GM23248 (cell line): ENCODE results near the gene C13orf42. TPM values are rescaled to one million over a fixed set of nuclear protein-coding genes. Genes with fewer than 3 reads are reported as not detected.

Experiments used
- DNase-seq: peaks from one replicate; pipeline ENCODE4 v3.0.0-alpha.2; 2015
- H2AFZ ChIP-seq: fragments of 200-600 bp; sonication (generic); 2 replicates; pipeline ENCODE4 v1.6.1; 2016; ENCODE audit warnings: antibody characterized with exemption
- H3F3A ChIP-seq: fragments of 200-600 bp; sonication (generic); 2 replicates; pipeline ENCODE4 v1.6.1; 2016; ENCODE audit warnings: mild to moderate bottlenecking, antibody characterized with exemption, mixed run types; ENCODE audit not compliant: insufficient read depth
- H3K27ac ChIP-seq: fragments of 200-600 bp; sonication (generic); 2 replicates; pipeline ENCODE4 v1.5.1; 2016; ENCODE audit warnings: mild to moderate bottlenecking
- H3K27me3 ChIP-seq: fragments of 200-600 bp; sonication (generic); replicated peaks from 2 replicates; pipeline ENCODE4 v1.6.1; 2016; ENCODE audit warnings: mild to moderate bottlenecking; ENCODE audit not compliant: insufficient read depth
- H3K36me3 ChIP-seq: fragments of 200-600 bp; sonication (generic); 2 replicates; pipeline ENCODE4 v1.6.1; 2016; ENCODE audit warnings: low read depth, mild to moderate bottlenecking
- H3K4me1 ChIP-seq: fragments of 200-600 bp; sonication (generic); 2 replicates; pipeline ENCODE4 v1.6.1; 2016; ENCODE audit warnings: mild to moderate bottlenecking; ENCODE audit not compliant: insufficient read depth
- H3K4me2 ChIP-seq: fragments of 200-600 bp; sonication (generic); one replicate; pipeline ENCODE4 v1.6.1; 2016; ENCODE audit warnings: mild to moderate bottlenecking; ENCODE audit not compliant: unreplicated experiment
- H3K4me3 ChIP-seq: fragments of 200-600 bp; sonication (generic); 2 replicates; pipeline ENCODE4 v1.5.1; 2016; ENCODE audit warnings: mild to moderate bottlenecking
- H3K79me2 ChIP-seq: fragments of 200-600 bp; sonication (generic); 2 replicates; pipeline ENCODE4 v1.6.1; 2016; ENCODE audit warnings: mild to moderate bottlenecking; ENCODE audit not compliant: insufficient read depth
- H3K9ac ChIP-seq: fragments of 200-600 bp; sonication (generic); 2 replicates; pipeline ENCODE4 v1.6.1; 2016; ENCODE audit warnings: mild to moderate bottlenecking
- H3K9me2 ChIP-seq: fragments of 200-600 bp; sonication (generic); 2 replicates; pipeline ENCODE4 v1.6.1; 2016; ENCODE audit warnings: mixed run types, mild to moderate bottlenecking, moderate library complexity; ENCODE audit not compliant: insufficient read depth
- H3K9me3 ChIP-seq: fragments of 200-600 bp; sonication (generic); one replicate; pipeline ENCODE4 v1.6.1; 2017; ENCODE audit warnings: low read depth
- H4K20me1 ChIP-seq: fragments of 200-600 bp; sonication (generic); 2 replicates; pipeline ENCODE4 v1.6.0; 2016; ENCODE audit not compliant: insufficient read depth
- EZH2 ChIP-seq: fragments of 200-600 bp; sonication (generic); IDR thresholded peaks from 2 replicates; pipeline ENCODE4 v1.6.1; 2018; ENCODE audit warnings: antibody characterized with exemption, mild to moderate bottlenecking; ENCODE audit not compliant: insufficient read depth, poor library complexity, severe bottlenecking
- EZH2phosphoT487 ChIP-seq: fragments of 200-600 bp; sonication (generic); IDR thresholded peaks from 2 replicates; pipeline ENCODE4 v1.6.1; 2018; ENCODE audit warnings: antibody characterized with exemption, moderate library complexity, mild to moderate bottlenecking, low read depth; ENCODE audit not compliant: insufficient read depth
- WGBS, 2 experiments: methylation state at CpG; one replicate each; pipeline ENCODE4 v1.1.6; 2015 to 2017; ENCODE audit warnings: low lambda C conversion rate in 2 of 2, low coverage in 1 of 2; ENCODE audit errors: missing lambda C conversion rate in 2 of 2; 5-methylcytosine and 5-hydroxymethylcytosine counted together
- in situ Hi-C: fragments of 300-500 bp; cut with MboI; formaldehyde crosslinking; loops from 2 replicates; pipeline ENCODE4 v1.15.0; 2020
- polyA plus RNA-seq: library from polyadenylated mRNA; unstranded; fragments of >200 nt; fragmentation: Nextera tagmentation; extraction: Ambion mirVana; gene quantifications from 2 replicates; pipeline ENCODE4 v1.2.1, GENCODE V29; 2016
- total RNA-seq: library from RNA; depleted of rRNA; stranded (reverse); fragments of >200 nt; shearing (Covaris generic); gene quantifications from 2 replicates; pipeline ENCODE4 v1.2.3, GENCODE V29; 2014

The C13orf42 gene
- total and polyA plus RNA-seq, 2 experiments from 2014 or later, result not detected

DNA sequence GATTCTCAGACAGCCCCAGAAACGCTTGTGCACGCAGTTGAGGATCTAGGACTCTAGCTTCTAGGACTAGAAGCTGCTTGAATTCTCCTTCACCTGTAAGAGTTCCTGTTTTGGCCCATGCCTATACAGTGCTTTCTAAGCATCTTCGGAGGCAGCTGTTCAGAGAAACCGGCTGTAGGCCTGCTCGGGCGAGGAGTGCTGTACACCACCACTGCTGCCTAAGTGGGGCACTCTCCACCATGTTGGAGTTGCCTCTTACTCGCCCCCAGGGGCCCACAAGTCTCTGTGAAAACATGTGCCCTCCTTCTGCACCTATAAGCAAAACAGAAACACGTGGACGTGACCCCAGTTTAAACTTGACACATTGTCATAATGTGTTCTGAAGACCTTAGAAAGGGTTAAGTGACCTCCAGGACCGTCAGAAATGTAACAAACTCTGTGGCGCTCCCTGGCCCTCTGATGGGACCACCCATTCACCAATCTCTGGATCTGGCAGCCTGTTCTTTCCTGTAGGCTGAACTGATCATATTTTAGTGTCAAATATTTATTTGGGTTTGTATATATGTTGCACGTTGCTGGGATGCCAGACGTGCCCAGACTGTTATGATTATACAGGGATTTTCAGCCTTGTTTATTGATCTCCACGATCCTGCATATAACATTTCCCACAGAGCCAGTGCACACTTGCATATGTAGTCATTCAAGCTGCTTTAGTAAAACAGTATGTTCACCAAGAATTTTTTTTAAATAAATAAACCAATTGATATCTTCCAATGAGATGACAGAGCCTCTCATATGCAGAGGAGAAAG is 60.8 kb downstream of the C13orf42 start:
- no peaks in the 10 kb centered on the region for H3K9me3 ChIP-seq
- H3F3A ChIP-seq, result no peaks in the 10 kb centered on the region
- no peaks in the 10 kb centered on the region for H4K20me1 ChIP-seq
- TF ChIP-seq EZH2phosphoT487, result no peak
- TF ChIP-seq EZH2, result no peak
- WGBS, 2 experiments, result 44 to 45% methylated on average over 14 of the region's 14 CpGs
- no peak overlapping the region for H2AFZ ChIP-seq
- H3K4me3 ChIP-seq, result no peak overlapping the region
- no peaks in the 10 kb centered on the region for H3K79me2 ChIP-seq
- in situ Hi-C loops, result loop anchor here (25.0 kb wide), 3 partner anchors 513 to 1388 kb away; no protein-coding TSS in a partner anchor
- H3K4me2 ChIP-seq, result no peak overlapping the region
- peaks cover 27% of the 10 kb centered on the region for H3K27me3 ChIP-seq
- H3K4me1 ChIP-seq, result no peaks in the 10 kb centered on the region
- no peaks in the 10 kb centered on the region for H3K36me3 ChIP-seq
- no peak for DNase-seq
- H3K9me2 ChIP-seq, result no peaks in the 10 kb centered on the region
- no peak overlapping the region for H3K27ac ChIP-seq
- H3K9ac ChIP-seq, result no peak overlapping the region

DNA sequence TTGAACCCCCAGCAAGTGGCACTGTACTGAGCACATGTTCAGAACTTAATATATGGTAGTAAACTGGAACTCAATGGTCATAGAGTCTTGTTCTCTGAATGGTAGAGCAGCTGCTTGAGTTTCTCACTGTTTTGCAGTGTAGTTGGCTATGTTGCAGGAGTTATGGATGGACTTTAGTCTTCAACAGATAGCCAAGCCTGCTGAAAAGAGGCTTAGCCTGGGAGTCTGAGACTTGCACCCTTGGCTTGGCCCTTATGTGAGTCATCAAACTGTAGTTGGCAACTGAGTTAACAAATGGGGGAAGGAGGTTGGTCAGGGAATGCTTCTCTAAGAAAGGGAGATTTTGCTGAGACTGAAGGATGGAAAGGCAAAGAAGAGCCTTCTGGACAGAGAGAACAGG is 62.5 kb downstream of the C13orf42 start:
- H3K36me3 ChIP-seq, result no peaks in the 10 kb centered on the region
- no peaks in the 10 kb centered on the region for H3K9me3 ChIP-seq
- H3K9ac ChIP-seq, result no peak overlapping the region
- TF ChIP-seq EZH2phosphoT487, result no peak
- no peak for TF ChIP-seq EZH2
- H3K27ac ChIP-seq, result no peak overlapping the region
- no peaks in the 10 kb centered on the region for H3K9me2 ChIP-seq
- H3K4me2 ChIP-seq, result no peak overlapping the region
- H3K27me3 ChIP-seq, result peaks cover 16% of the 10 kb centered on the region
- no peak overlapping the region for H3K4me3 ChIP-seq
- in situ Hi-C loops, result no loop called here
- no peak overlapping the region for H2AFZ ChIP-seq
- H3K79me2 ChIP-seq, result no peaks in the 10 kb centered on the region
- H3K4me1 ChIP-seq, result no peaks in the 10 kb centered on the region
- no peak for DNase-seq
- H4K20me1 ChIP-seq, result no peaks in the 10 kb centered on the region
- no peaks in the 10 kb centered on the region for H3F3A ChIP-seq

GRCh38 chr13:51048166-51048461 is 63.0 kb downstream of the C13orf42 start:
- Histone ChIP-seq H3K9me3 (no peaks in the 10 kb centered on the region), H2AFZ (no peak overlapping the region), H3K4me2 (no peak overlapping the region), H3K4me1 (no peaks in the 10 kb centered on the region), H3K27ac (no peak overlapping the region), H3K9ac (no peak overlapping the region), H3K9me2 (no peaks in the 10 kb centered on the region), H3K79me2 (no peaks in the 10 kb centered on the region), H3K4me3 (no peak overlapping the region), H3F3A (no peaks in the 10 kb centered on the region), H4K20me1 (no peaks in the 10 kb centered on the region), H3K27me3 (peaks cover 16% of the 10 kb centered on the region), H3K36me3 (no peaks in the 10 kb centered on the region)
- TF ChIP-seq EZH2phosphoT487 (no peak), EZH2 (no peak)
- WGBS, 2 experiments, result 44 to 45% methylated on average over 2 of the region's 2 CpGs
- in situ Hi-C loops, result no loop called here
- DNase-seq, result peak; percentile 20

DNA sequence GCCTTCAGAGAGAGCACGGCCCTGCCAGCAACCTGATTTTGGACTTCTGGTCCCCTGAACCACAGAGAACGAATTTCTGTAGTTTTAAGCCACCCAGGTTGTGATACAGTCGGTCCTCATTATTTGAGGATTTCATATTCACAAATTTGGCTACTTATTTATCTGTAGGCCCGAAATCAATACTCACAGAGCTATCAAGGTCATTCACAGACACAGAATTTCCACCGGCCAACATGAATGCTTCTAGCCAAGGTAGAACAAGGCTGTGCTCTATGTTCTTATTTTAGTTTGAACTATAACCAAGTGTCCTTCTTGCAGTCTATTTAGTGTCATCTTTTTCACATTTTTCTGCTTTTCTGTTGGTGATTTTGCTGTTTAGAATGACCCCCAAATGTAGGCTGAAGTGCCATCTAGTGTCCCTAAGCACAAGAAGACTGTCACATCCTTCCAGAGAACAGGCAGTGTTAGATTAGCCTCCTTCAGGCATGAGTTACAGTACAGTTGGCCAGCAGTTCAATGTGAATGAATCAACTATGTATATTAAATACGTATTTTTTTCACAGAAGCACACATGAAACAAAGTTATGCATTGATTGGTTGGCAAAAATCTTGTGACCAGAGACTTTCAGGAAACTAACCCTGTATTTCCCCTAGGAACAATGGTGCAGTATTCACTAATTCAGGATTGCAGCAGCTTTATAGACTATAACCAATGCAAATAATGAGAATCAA is 63.5 kb downstream of the C13orf42 start:
- Histone ChIP-seq H3K27ac (no peak overlapping the region), H4K20me1 (no peaks in the 10 kb centered on the region), H2AFZ (no peak overlapping the region), H3K4me1 (no peaks in the 10 kb centered on the region), H3K9me3 (no peaks in the 10 kb centered on the region), H3F3A (no peaks in the 10 kb centered on the region), H3K4me2 (no peak overlapping the region), H3K4me3 (no peak overlapping the region), H3K27me3 (peaks cover 16% of the 10 kb centered on the region), H3K9me2 (no peaks in the 10 kb centered on the region), H3K79me2 (no peaks in the 10 kb centered on the region), H3K36me3 (no peaks in the 10 kb centered on the region), H3K9ac (no peak overlapping the region)
- in situ Hi-C loops, result no loop called here
- DNase-seq, result no peak
- TF ChIP-seq EZH2phosphoT487, result no peak
- TF ChIP-seq EZH2, result no peak
- WGBS, 2 experiments, result 45 to 55% methylated on average over 6 of the region's 6 CpGs
